HG03045 (cell line): ENCODE results near the gene FRAT2.
"Not testable (repeated sequence)": the region's sequence is repeated elsewhere in the genome, so short reads cannot be mapped to it uniquely, and the experiment has no call there.

ENCODE experiments used
- ATAC-seq: cut with Tn5 transposase; IDR thresholded peaks from one replicate; pipeline ENCODE4 v1.9.1; 2021; ENCODE audit warnings: mild to moderate bottlenecking, moderate library complexity; ENCODE audit not compliant: unreplicated experiment

The FRAT2 gene

GRCh38 chr10:97356918-97357317, 22.4 kb upstream of the FRAT2 start:
- ATAC-seq = no peak

GRCh38 chr10:97356318-97356914, 21.9 kb upstream of the FRAT2 start:
- no peak for ATAC-seq

- ATAC-seq = no peak
Measured at GRCh38 chr10:97355571-97355975, 21.0 kb upstream of the FRAT2 start.

- no peak for ATAC-seq
Measured at GRCh38 chr10:97353945-97354344, 19.4 kb upstream of the FRAT2 start.

GRCh38 chr10:97349752-97350513, 15.4 kb upstream of the FRAT2 start:
- no peak for ATAC-seq

GRCh38 chr10:97347317-97347716, 12.8 kb upstream of the FRAT2 start:
- ATAC-seq = no peak

GRCh38 chr10:97343664-97344063, 9.1 kb upstream of the FRAT2 start:
- not testable (repeated sequence) for ATAC-seq

GRCh38 chr10:97341416-97341815, 6.9 kb upstream of the FRAT2 start:
- no peak for ATAC-seq

GRCh38 chr10:97338041-97338440, 3.5 kb upstream of the FRAT2 start:
- ATAC-seq = no peak

- ATAC-seq = no peak
Measured at GRCh38 chr10:97336942-97337831, 2.7 kb upstream of the FRAT2 start.

GRCh38 chr10:97336446-97336845, 1.9 kb upstream of the FRAT2 start:
- ATAC-seq = no peak

- ATAC-seq = no peak
Measured at GRCh38 chr10:97336006-97336405, 1.5 kb upstream of the FRAT2 start.

- no peak for ATAC-seq
Measured at GRCh38 chr10:97335188-97335619, 675 bp upstream of the FRAT2 start.

GRCh38 chr10:97333601-97334369, 744 bp downstream of the FRAT2 start:
- peak; percentile 29 for ATAC-seq

GRCh38 chr10:97333351-97333600, 1.3 kb downstream of the FRAT2 start:
- ATAC-seq = no peak

- ATAC-seq = no peak
Measured at GRCh38 chr10:97332591-97333350, 1.8 kb downstream of the FRAT2 start.

- ATAC-seq = no peak
Measured at GRCh38 chr10:97331153-97331703, 3.3 kb downstream of the FRAT2 start.

GRCh38 chr10:97329766-97330165, 4.8 kb downstream of the FRAT2 start:
- no peak for ATAC-seq

- no peak for ATAC-seq
Measured at GRCh38 chr10:97328646-97329453, 5.7 kb downstream of the FRAT2 start.
